Choroid plexus epithelial cell (primary cell): ENCODE data around the gene KCNJ1.
A peak's percentile ranks its signal among the peaks of the same experiment; 100 is the strongest.

ENCODE experiments used
- DNase-seq: peaks from one replicate; pipeline ENCODE4 v3.0.0-alpha.2; 2010; ENCODE audit warnings: low read depth
- H3K4me3 ChIP-seq: 2 replicates; pipeline ENCODE4 v1.5.1; 2011; ENCODE audit warnings: low read depth, mild to moderate bottlenecking, control low read depth, low read length, moderate library complexity
- CTCF ChIP-seq: conservative IDR thresholded peaks from 2 replicates; pipeline ENCODE4 v1.5.1; 2011; ENCODE audit warnings: low read depth, mild to moderate bottlenecking, control low read depth, inconsistent platforms, low read length, moderate library complexity

KCNJ1 gene

GRCh38 chr11:128848815-128849455 lies 18.2 kb downstream of the KCNJ1 start:
- TF ChIP-seq CTCF = peak; percentile 91
- H3K4me3 ChIP-seq = no peak overlapping the region
- peak; percentile 59 for DNase-seq

- TF ChIP-seq CTCF = no peak
- no peak for DNase-seq
- no peak overlapping the region for H3K4me3 ChIP-seq
Measured at GRCh38 chr11:128846985-128847384, 20.1 kb downstream of the KCNJ1 start.

GRCh38 chr11:128845334-128845780 lies 21.7 kb downstream of the KCNJ1 start:
- no peak for DNase-seq
- H3K4me3 ChIP-seq = no peak overlapping the region
- no peak for TF ChIP-seq CTCF

- DNase-seq = no peak
- TF ChIP-seq CTCF = no peak
- no peak overlapping the region for H3K4me3 ChIP-seq
Measured at GRCh38 chr11:128843198-128843785, 23.8 kb downstream of the KCNJ1 start.

- DNase-seq = no peak
- no peak overlapping the region for H3K4me3 ChIP-seq
Measured at GRCh38 chr11:128841461-128842072, 25.5 kb downstream of the KCNJ1 start.

GRCh38 chr11:128840783-128841182 lies 26.3 kb downstream of the KCNJ1 start:
- no peak for TF ChIP-seq CTCF
- no peak for DNase-seq
- H3K4me3 ChIP-seq = no peak overlapping the region

More at GRCh38 chr11:128841461-128842072, 25.5 kb downstream of the KCNJ1 start:
- TF ChIP-seq CTCF = no peak
